Measurements from ENCODE around the gene ITGA2B. TPM values are rescaled to one million over a fixed set of nuclear protein-coding genes. Genes with fewer than 3 reads are reported as not detected.
"Not testable (repeated sequence)": the region's sequence is repeated elsewhere in the genome, so short reads cannot be mapped to it uniquely, and the experiment has no call there.

Gene ITGA2B
- total and polyA plus RNA-seq, 2 of the 8 experiments (the other 6 are each of a cell fraction or from before 2014, with no cell fraction given), result 6.9 to 12.3 TPM

DNA sequence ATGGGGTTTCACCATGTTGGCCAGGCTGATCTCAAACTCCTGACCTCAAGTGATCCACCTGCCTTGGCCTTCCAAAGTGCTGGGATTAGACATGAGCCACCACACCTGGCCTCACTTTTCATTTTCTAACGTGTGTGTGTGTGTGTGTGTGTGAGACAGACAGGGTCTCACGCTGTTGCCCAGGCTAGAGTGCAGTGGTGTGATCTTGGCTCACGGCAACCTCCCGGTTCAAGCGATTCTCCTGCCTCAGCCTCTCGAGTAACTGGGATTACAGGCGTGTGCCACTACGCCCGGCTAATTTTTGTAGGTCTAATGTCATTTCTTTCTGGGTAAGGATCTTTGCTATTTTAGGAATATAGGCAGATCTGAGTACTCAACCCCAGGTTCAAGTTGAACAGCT lies 4.7 kb upstream of the ITGA2B start:
- H2BK5ac ChIP-seq (ENCODE audit: low read depth, low read length); H2BK12ac ChIP-seq (ENCODE audit: low read depth, low read length); H4K91ac ChIP-seq (replicated peaks; ENCODE audit: insufficient read length, low read length); H3K4me3 ChIP-seq (ENCODE audit: extremely low read depth in 1 of 4, insufficient read depth in 2 of 4, low read depth in 3 of 4, low read length in 4 of 4); H3K27me3 ChIP-seq (replicated peaks in 1 of 4; ENCODE audit: control insufficient read depth in 3 of 4, extremely low read depth in 1 of 4, insufficient read depth in 3 of 4, low read length in 3 of 4); H3K23me2 ChIP-seq (ENCODE audit: low read depth, low read length); POLR2A ChIA-PET (ENCODE audit: partially characterized antibody); H2BK15ac ChIP-seq (ENCODE audit: low read length); FAIRE-seq; H2AK5ac ChIP-seq (ENCODE audit: low read depth, low read length); H4K8ac ChIP-seq (ENCODE audit: extremely low read depth, insufficient read depth, low read length); H3K14ac ChIP-seq (ENCODE audit: insufficient read length); H3K4ac ChIP-seq (replicated peaks; ENCODE audit: insufficient read length, low read depth, low read length); H3K9me3 ChIP-seq (ENCODE audit: insufficient read depth in 2 of 2, low read depth in 1 of 2, low read length in 1 of 2); H2BK120ac ChIP-seq (replicated peaks; ENCODE audit: low read depth, low read length); H3K79me2 ChIP-seq (ENCODE audit: control insufficient read depth in 1 of 2, insufficient read depth in 2 of 2, low read length in 2 of 2); H4K20me1 ChIP-seq (replicated peaks in 1 of 2; ENCODE audit: control insufficient read depth in 1 of 2, insufficient read depth in 2 of 2, low read length in 2 of 2); H3K56ac ChIP-seq (replicated peaks; ENCODE audit: insufficient read length, low read depth, low read length); DNase-seq (ENCODE audit: low read depth in 1 of 2, low spot score in 2 of 2); H3K79me1 ChIP-seq (ENCODE audit: low read depth, low read length); H2AFZ ChIP-seq (ENCODE audit: low read length); H4K5ac ChIP-seq (ENCODE audit: insufficient read length, low read depth, low read length); H3K9ac ChIP-seq (replicated peaks in 1 of 4; ENCODE audit: extremely low read depth in 1 of 4, low read depth in 3 of 4, low read length in 3 of 4); H3K23ac ChIP-seq (ENCODE audit: insufficient read length); H3K4me1 ChIP-seq (replicated peaks in 1 of 4; ENCODE audit: control insufficient read depth in 3 of 4, insufficient read depth in 4 of 4, low read length in 3 of 4); H3K27ac ChIP-seq (ENCODE audit: low read depth, low read length); H3K18ac ChIP-seq (ENCODE audit: extremely low read depth, low read length); H3K4me2 ChIP-seq (ENCODE audit: insufficient read depth in 1 of 2, low read depth in 2 of 2, low read length in 2 of 2); H2BK20ac ChIP-seq (ENCODE audit: low read length): not testable (repeated sequence)
- TF ChIP-seq POLR2AphosphoS5 (IDR thresholded peaks at IDR 0.05; ENCODE audit: low read depth, low read length), result peak; percentile 42; the same call in 1 of the 2 replicates
- CTCF ChIA-PET (ENCODE audit: partially characterized antibody), result interaction anchor here (0.6 to 2.5 kb wide), 6 partner anchors 18 to 205 kb away, joined by 3 to 10 read pairs (median 4); no protein-coding TSS in a partner anchor
- WGBS, 2 experiments (ENCODE audit: extremely low coverage in 1 of 2, insufficient coverage in 1 of 2, insufficient read length in 1 of 2, insufficient replicate concordance in 2 of 2, low coverage in 1 of 2, low lambda C conversion rate in 2 of 2, missing lambda C conversion rate in 1 of 2), result 92% methylated on average over 9 of the region's 9 CpGs; no CpG with 5 or more reads in 1 of the 2 experiments
- H3K36me3 ChIP-seq (ENCODE audit: control insufficient read depth in 2 of 4, insufficient read depth in 4 of 4, low read length in 3 of 4), result peaks cover 2 to 17% (median 12%) of the 10 kb centered on the region in 4 experiments; a peak in 6 of 8 replicates
